ENCODE results near the gene DGKQ. TPM values are rescaled to one million over a fixed set of nuclear protein-coding genes. Genes with fewer than 3 reads are reported as not detected.

The DGKQ gene
- total and polyA plus RNA-seq, 2 of the 13 experiments (the other 11 are each of a cell fraction or from before 2014, with no cell fraction given) = 4.5 to 7.2 TPM

GRCh38 chr4:985123-985830, 11.9 kb upstream of the DGKQ start (continued):
- no peak for TF ChIP-seq PRDM15 (CRISPR knock-in tag; IDR thresholded peaks at IDR 0.05)
- no peak for TF ChIP-seq SCMH1 (CRISPR knock-in tag; IDR thresholded peaks at IDR 0.05; ENCODE audit: borderline replicate concordance)
- TF ChIP-seq CC2D1A (CRISPR knock-in tag; IDR thresholded peaks at IDR 0.05) = no peak
- no peak for TF ChIP-seq ZUFSP (CRISPR knock-in tag; IDR thresholded peaks at IDR 0.05; ENCODE audit: borderline replicate concordance)
- TF ChIP-seq TSC22D2 (CRISPR knock-in tag; IDR thresholded peaks at IDR 0.05; ENCODE audit: borderline replicate concordance) = no peak
- no peak for TF ChIP-seq PCBP1 (IDR thresholded peaks at IDR 0.05; ENCODE audit: borderline replicate concordance, low read depth, low read length)
- TF ChIP-seq IKZF5 (CRISPR knock-in tag; IDR thresholded peaks at IDR 0.05) = peak; percentile 30; the same call in 1 of the 2 replicates
- 0 out of 2 replicates have a peak, but pooled peaks have one; percentile 40 for TF ChIP-seq HNF1B (CRISPR knock-in tag; IDR thresholded peaks at IDR 0.05)
- peak; percentile 90 for TF ChIP-seq KDM2A (CRISPR knock-in tag; IDR thresholded peaks at IDR 0.05; ENCODE audit: borderline replicate concordance, low read depth)
- TF ChIP-seq ATF4 (CRISPR knock-in tag; IDR thresholded peaks at IDR 0.05) = no peak
- 0 out of 2 replicates have a peak, but pooled peaks have one; percentile 36 for TF ChIP-seq ZSCAN9 (CRISPR knock-in tag; IDR thresholded peaks at IDR 0.05; ENCODE audit: borderline replicate concordance)
- TF ChIP-seq NCOA1 (CRISPR knock-in tag; IDR thresholded peaks at IDR 0.05) = no peak
- no peak for TF ChIP-seq ZNF737 (CRISPR knock-in tag; IDR thresholded peaks at IDR 0.05; ENCODE audit: borderline replicate concordance)
- TF ChIP-seq SMAD1 (CRISPR knock-in tag; IDR thresholded peaks at IDR 0.05; ENCODE audit: borderline replicate concordance, low read depth) = no peak; the same call in 1 of the 2 replicates
- no peak for TF ChIP-seq LCORL (IDR thresholded peaks at IDR 0.05)
- peak; percentile 62; the same call in 1 of the 2 replicates for TF ChIP-seq LCORL (CRISPR knock-in tag; IDR thresholded peaks at IDR 0.05)
